ENCODE measurements around the gene SPTAN1.
"Not testable (repeated sequence)": the region's sequence is repeated elsewhere in the genome, so short reads cannot be mapped to it uniquely, and the experiment has no call there.

The SPTAN1 gene

GRCh38 chr9:128657344-128657704 is 104.9 kb downstream of the SPTAN1 start:
- DNase-seq: no peak

GRCh38 chr9:128657796-128658195 is 105.4 kb downstream of the SPTAN1 start:
- DNase-seq: no peak

- DNase-seq: not testable (repeated sequence)
These were observed 114.1 kb downstream of the SPTAN1 start for GRCh38 chr9:128666481-128666941.

GRCh38 chr9:128669786-128670185 is 117.4 kb downstream of the SPTAN1 start:
- no peak for DNase-seq

- DNase-seq: no peak
These were observed 123.0 kb downstream of the SPTAN1 start for GRCh38 chr9:128675382-128675781.

GRCh38 chr9:128677794-128678193 is 125.4 kb downstream of the SPTAN1 start:
- no peak for DNase-seq

Data from amygdala (tissue), 56 donors.